ENCODE results near the gene TAGLN.

- TF ChIP-seq CTCF (conservative IDR thresholded peaks at IDR 0.05) (no peak), EZH2 (IDR thresholded peaks at IDR 0.05; ENCODE audit: low read depth) (no peak)
These were observed 2.2 kb upstream of the TAGLN start for GRCh38 chr11:117197006-117197405.
